ENCODE measurements around the gene ADGRA3. TPM values are rescaled to one million over a fixed set of nuclear protein-coding genes. Genes with fewer than 3 reads are reported as not detected.

Gene ADGRA3
- total and polyA plus RNA-seq, 8 donors: 17.6 to 67.1 (median 63.5) TPM

DNA sequence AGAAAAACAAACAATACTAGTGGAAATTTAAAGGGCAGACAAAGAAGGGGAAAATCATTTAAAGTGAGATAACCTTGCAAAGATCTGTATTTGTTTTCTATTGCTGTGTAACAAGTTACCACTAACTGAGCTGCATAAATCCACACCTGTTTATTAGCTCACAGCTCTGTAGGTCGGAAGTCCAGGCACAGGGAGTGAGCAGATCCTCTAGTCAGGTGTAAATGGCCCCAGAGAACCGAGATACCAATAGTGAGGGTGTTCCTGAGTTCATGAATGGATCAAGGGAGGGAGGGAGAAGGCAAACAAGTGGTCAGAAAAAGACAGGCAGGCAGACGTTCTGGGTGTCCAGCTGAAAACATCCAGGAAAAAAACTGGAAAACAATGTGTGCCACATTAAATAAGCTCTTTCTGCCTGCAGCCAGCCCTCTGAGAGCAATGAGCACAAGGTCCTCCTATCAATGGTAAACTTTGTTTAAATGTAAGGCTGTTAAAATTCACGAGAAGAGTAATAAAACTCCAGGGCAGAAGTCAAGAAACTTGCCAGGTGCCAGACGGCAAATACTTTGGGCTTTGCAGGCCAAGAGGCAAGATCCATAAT is 25.0 kb downstream of the ADGRA3 start:
- Histone ChIP-seq H3K4me1 (no peaks in the 10 kb centered on the region), H3K4me3 (no peak overlapping the region), H3K9me3 (no peaks in the 10 kb centered on the region), H3K36me3 (no peaks in the 10 kb centered on the region), H3K27ac (no peak overlapping the region), H3K27me3 (no peaks in the 10 kb centered on the region)
- TF ChIP-seq, protein P1, sequence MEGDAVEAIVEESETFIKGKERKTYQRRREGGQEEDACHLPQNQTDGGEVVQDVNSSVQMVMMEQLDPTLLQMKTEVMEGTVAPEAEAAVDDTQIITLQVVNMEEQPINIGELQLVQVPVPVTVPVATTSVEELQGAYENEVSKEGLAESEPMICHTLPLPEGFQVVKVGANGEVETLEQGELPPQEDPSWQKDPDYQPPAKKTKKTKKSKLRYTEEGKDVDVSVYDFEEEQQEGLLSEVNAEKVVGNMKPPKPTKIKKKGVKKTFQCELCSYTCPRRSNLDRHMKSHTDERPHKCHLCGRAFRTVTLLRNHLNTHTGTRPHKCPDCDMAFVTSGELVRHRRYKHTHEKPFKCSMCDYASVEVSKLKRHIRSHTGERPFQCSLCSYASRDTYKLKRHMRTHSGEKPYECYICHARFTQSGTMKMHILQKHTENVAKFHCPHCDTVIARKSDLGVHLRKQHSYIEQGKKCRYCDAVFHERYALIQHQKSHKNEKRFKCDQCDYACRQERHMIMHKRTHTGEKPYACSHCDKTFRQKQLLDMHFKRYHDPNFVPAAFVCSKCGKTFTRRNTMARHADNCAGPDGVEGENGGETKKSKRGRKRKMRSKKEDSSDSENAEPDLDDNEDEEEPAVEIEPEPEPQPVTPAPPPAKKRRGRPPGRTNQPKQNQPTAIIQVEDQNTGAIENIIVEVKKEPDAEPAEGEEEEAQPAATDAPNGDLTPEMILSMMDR (IDR thresholded peaks at IDR 0.05): no peak
- no peak for DNase-seq
- ATAC-seq: no peak
- intact Hi-C loops (cut with DNase I): no loop called here

DNA sequence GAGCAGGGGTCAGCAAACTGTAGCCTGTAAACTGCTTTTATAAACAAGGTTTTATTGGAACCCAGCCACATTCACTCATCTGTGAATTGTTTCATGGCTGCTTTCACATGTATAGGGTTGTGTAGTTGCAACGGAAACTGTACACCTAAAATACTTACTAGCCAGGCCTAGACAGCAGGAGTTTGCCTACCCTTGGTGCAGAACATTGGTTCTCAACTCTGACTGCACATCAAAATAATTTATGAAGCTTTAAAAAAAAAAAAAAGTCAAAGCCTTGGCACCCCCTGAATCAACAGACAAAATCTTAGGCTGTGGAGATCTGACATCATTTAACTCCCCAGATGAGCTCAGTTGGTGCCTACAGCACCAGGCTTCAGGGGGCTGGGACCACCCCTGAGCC is 27.8 kb downstream of the ADGRA3 start:
- Histone ChIP-seq H3K27ac (no peak overlapping the region), H3K4me3 (no peak overlapping the region), H3K27me3 (no peaks in the 10 kb centered on the region), H3K9me3 (no peaks in the 10 kb centered on the region), H3K36me3 (no peaks in the 10 kb centered on the region), H3K4me1 (peaks cover 0 to 11% of the 10 kb centered on the region in 2 donors)
- ATAC-seq (no peak), DNase-seq (no peak)
- TF ChIP-seq, protein P1 (IDR thresholded peaks at IDR 0.05): no peak
- intact Hi-C loops (cut with DNase I): no loop called here

DNA sequence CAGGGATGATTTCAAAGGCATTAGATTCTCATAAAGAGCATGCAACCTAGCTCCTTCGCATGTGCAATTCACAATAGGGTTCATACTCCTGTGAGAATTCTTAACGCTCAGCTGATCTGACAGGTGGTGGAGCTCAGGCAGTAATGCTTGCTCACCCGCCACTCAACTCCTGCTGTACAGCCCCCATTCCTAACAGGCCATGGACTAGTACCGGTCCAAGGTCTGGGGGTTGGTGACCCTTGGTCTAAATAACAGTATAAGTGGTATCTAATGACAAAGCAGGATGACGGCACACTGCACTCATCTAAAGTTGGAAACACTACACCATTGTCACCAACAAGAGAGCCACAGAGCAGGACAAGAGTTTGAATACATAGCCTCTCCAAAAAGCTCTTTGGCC is 28.5 kb downstream of the ADGRA3 start:
- TF ChIP-seq, protein P1 (IDR thresholded peaks at IDR 0.05): no peak
- DNase-seq: no peak
- intact Hi-C loops (cut with DNase I): no loop called here

DNA sequence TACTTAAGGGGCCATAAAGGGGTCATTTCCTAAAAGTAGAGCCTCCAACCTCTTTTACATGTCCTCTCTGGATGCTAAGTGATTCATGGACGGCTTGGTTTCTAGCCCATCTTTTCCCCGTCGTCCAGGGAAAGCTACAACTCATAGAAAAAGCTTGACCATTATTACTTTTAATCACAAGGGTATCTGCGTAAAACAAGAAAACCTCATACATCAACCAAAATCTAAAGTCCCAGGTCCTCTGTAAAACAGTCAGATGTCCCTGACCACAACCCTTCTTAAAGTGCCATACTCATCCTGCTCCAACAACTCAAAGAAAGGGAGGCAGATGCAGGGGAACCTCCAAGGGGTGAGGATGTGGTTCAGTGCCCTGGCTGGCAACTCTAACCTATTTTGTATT is 29.6 kb downstream of the ADGRA3 start:
- H3K9me3 ChIP-seq: no peaks in the 10 kb centered on the region
- intact Hi-C loops (cut with DNase I): no loop called here
- ATAC-seq (no peak), DNase-seq (no peak)
- H3K4me1 ChIP-seq: peaks cover 0 to 17% of the 10 kb centered on the region in 2 donors
- no peak overlapping the region for H3K27ac ChIP-seq
- no peaks in the 10 kb centered on the region for H3K36me3 ChIP-seq
- H3K4me3 ChIP-seq: no peak overlapping the region
- TF ChIP-seq, protein P1 (IDR thresholded peaks at IDR 0.05): no peak
- no peaks in the 10 kb centered on the region for H3K27me3 ChIP-seq

More for the DNA sequence above, 28.5 kb downstream of the ADGRA3 start:
- no peak overlapping the region for H3K27ac ChIP-seq
- H3K36me3 ChIP-seq: no peaks in the 10 kb centered on the region
- no peak overlapping the region for H3K4me3 ChIP-seq
- H3K4me1 ChIP-seq: peaks cover 0 to 17% of the 10 kb centered on the region in 2 donors
- H3K27me3 ChIP-seq: no peaks in the 10 kb centered on the region
- no peak for ATAC-seq
- no peaks in the 10 kb centered on the region for H3K9me3 ChIP-seq

DNA sequence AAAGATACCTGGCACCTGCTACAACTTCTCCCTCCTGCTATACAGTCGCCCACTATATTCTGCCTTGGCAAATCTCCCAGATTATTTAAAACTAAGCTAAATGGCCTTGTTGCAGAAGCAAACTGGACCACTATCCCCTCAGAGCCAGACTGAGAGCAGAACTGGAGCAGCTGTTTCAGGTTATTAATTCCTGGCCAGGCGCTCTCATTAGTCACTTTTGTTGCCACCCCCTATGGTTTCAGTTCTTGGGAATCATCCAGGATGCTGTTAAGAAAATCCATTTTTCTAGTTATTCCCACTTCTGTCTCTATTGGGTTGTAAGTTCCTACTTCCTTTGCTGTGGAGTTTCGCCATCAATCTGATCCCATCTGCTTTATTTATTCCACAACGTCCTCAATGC is 30.1 kb downstream of the ADGRA3 start:
- H3K36me3 ChIP-seq: no peaks in the 10 kb centered on the region
- no peak overlapping the region for H3K27ac ChIP-seq
- H3K4me3 ChIP-seq: no peak overlapping the region
- DNase-seq (peak in 2 of 4 donors; percentile 48 to 69), ATAC-seq (peak; percentile 63)
- TF ChIP-seq, protein P1 (IDR thresholded peaks at IDR 0.05): no peak
- H3K4me1 ChIP-seq: peaks cover 0 to 17% of the 10 kb centered on the region in 2 donors
- no peaks in the 10 kb centered on the region for H3K9me3 ChIP-seq
- no peaks in the 10 kb centered on the region for H3K27me3 ChIP-seq
- intact Hi-C loops (cut with DNase I): no loop called here

Data from left lung (tissue), 10 donors.